Peyer's patch (tissue), 4 donors: ENCODE measurements around the gene PDPK1.
"Not testable (repeated sequence)": the region's sequence is repeated elsewhere in the genome, so short reads cannot be mapped to it uniquely, and the experiment has no call there.

ENCODE experiments used
- POLR2A ChIP-seq, 2 donors: fragments of 450-650 bp; IDR thresholded peaks; one replicate each; pipeline ENCODE4 v1.5.1; 2017; ENCODE audit warnings: antibody characterized with exemption in 2 of 2, mild to moderate bottlenecking in 2 of 2, moderate library complexity in 2 of 2
- TF ChIP-seq, protein P1 (sequence below), 6 experiments: fragments of 450-650 bp in 4 of 6; fragments of 200-600 bp in 2 of 6; sonication (generic) in 1 of 6; IDR thresholded peaks; one replicate each; pipeline ENCODE4 v1.5.1; 2017 to 2019; ENCODE audit warnings: antibody characterized with exemption in 6 of 6, mild to moderate bottlenecking in 3 of 6, moderate library complexity in 1 of 6

DNA sequence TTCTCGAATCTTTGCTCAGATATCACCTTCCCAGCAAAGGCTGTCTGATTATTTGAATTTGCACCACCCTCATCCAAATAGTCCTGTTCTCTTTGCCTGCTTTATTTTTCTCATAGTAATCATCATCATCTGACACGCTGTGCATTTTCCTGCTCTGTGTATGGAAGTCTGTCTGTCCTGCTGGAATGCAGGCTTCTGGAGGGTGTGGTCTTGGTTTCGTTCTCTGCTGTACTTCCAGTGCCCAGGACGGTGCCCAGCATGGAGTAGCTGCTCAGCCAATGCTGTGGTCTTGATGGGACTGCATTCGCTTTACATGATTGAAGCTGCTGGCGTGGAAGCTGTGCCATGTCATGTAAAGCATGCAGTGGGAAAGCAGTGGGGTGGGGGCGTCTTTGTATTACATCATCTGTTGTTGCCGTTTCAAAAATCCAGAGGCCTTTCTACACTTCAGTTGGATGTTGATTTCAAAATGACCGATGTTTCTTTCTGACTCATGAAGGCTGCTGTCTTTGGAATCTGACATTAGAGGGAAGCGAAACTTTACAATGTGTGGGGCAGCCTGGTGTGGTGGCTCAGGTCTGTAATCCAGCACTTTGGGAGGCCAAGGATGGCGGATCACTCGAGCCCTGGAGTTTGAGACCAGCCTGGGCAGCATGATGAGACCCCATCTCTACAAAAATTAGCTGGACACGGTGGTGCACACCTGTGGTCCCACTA is 17.0 kb downstream of the PDPK1 start:
- not testable (repeated sequence) for TF ChIP-seq POLR2A (IDR thresholded peaks at IDR 0.05)
- TF ChIP-seq, protein P1, sequence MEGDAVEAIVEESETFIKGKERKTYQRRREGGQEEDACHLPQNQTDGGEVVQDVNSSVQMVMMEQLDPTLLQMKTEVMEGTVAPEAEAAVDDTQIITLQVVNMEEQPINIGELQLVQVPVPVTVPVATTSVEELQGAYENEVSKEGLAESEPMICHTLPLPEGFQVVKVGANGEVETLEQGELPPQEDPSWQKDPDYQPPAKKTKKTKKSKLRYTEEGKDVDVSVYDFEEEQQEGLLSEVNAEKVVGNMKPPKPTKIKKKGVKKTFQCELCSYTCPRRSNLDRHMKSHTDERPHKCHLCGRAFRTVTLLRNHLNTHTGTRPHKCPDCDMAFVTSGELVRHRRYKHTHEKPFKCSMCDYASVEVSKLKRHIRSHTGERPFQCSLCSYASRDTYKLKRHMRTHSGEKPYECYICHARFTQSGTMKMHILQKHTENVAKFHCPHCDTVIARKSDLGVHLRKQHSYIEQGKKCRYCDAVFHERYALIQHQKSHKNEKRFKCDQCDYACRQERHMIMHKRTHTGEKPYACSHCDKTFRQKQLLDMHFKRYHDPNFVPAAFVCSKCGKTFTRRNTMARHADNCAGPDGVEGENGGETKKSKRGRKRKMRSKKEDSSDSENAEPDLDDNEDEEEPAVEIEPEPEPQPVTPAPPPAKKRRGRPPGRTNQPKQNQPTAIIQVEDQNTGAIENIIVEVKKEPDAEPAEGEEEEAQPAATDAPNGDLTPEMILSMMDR (IDR thresholded peaks at IDR 0.05), result not testable (repeated sequence)
